Measurements from ENCODE around the gene TRIM58.

The TRIM58 gene

GRCh38 chr1:247857069-247857984, at the start of gene TRIM58:
TSS of gene TRIM58 (plus strand) at chr1:247857187. CDS start at chr1:247857247, 60 bp downstream.
- no peak for FAIRE-seq

- FAIRE-seq = no peak
These were observed 44.4 kb upstream of the TRIM58 start for GRCh38 chr1:247812637-247813036.

DNA sequence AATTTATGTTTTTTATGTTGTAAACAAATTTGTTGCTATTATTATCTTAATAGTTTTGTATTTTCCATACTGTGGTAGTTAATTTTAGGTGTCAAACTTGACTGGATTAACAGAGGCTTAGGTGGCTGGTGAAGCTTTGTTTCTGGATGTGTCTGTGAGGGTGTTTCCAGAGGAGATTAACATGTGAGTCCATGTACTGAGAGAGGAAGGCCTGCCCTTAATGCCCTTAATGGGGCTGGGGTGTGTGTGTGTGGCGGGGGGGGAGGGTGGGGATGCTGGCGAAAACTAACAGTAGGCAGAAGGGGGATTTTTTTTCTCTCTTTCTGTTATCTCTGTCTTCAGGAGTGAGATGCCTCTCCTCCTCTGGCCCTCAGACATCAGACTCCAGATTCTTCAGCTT, 34.9 kb upstream of the TRIM58 start:
- no peak for FAIRE-seq

GRCh38 chr1:247824023-247824422, 33.0 kb upstream of the TRIM58 start, which contains the start of gene OR14A16:
TSS of gene OR14A16 (minus strand) at chr1:247824119. CDS start at chr1:247815729, 8,390 bp downstream.
- FAIRE-seq = no peak

DNA sequence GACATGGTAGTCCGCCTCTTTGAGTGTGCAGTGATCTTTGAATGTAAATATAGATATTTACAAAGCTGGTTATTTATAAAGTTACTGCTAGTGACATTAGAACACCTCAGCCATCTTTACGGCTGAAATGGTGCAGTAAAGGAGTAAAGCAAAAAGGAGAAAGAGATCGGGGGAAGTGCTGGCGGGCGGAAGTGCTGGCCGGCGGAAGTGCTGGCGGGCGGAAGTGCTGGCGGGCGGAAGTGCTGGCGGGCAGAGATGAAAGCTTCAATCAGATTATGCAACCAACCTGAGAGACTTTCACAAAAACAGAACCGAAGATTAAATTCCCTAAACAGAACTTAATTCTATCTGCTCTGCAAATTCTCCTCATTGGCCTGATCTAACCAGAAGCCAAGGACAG, 31.6 kb upstream of the TRIM58 start:
- FAIRE-seq = no peak

- FAIRE-seq = no peak
These were observed 27.3 kb upstream of the TRIM58 start for GRCh38 chr1:247829656-247830055.

DNA sequence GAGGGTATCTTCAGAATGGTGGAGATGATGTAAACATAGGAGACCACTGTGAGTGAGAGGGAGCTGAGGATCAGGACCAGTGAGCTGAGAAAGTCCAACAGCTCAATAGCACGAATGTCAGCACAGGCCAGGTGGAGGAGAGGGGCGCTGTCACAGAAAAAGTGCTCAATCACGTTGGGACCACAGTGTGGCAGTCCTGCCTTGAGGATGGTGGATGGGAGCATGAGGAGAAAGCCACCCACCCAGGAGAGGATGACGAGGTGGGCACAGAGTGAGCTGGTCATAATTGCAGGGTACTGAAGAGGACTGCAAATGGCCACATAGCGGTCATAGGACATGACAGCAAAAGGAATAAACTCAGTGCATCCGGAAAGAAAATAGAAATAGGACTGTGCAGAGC, 23.4 kb upstream of the TRIM58 start:
- no peak for FAIRE-seq

GRCh38 chr1:247840818-247841217, 16.2 kb upstream of the TRIM58 start:
- FAIRE-seq = no peak

DNA sequence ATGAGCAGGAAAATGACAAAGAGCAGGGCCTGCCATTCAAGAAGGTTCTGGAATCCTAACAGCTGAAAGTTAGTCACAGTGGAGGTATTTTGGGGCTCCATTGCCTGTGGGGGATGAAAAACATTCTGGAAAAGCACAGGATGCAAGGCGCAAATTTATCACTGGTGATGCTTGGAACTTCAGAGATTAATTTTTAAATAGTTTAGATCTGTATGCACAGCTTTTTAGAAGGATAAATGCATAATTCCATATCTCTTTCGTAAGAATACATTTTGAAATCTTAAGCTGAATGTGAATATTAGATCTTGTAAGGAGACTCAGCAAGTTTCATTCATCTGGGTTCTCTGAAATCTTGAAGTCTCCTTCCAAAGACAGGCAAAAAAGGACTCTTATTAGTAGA, 15.2 kb upstream of the TRIM58 start, which contains the start of gene OR11L1:
Gene OR11L1 (minus strand): TSS at position 101 of the 400 bp plus-strand sequence. CDS start 0 bp downstream, at position 101.
- no peak for FAIRE-seq

- no peak for FAIRE-seq
These were observed 13.6 kb upstream of the TRIM58 start for GRCh38 chr1:247843411-247843810.

DNA sequence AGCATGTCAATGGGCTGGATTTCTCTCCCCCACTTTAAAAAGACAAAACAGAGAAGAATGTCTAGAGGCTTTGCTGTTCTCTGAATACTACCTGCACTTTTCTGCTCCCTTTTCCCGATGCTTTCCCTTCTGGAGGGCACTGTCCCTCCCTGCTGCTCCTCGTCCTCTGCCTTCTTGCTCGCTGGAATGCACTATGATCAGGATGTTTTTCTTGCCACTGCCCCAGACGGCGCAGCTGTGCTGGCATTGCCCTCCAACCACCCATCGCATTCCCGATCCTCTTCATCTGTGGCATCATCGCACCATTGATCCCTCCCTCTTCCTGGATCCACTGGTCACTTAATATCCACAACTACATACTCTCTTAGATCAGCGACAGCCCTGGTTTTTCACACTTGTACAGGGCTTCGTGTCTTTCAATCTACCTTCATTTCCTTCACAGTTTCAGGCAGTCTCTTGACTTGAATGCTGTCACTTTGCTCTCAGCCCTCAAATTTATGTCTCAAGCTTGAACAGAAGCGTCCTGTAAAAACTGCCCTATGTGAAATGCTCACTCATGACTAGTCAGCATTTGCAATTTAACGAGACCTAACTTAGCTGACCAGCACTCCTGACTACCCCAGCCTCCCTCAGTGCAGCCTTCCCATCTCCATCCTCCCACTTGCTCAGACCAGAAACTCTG, 11.8 kb upstream of the TRIM58 start:
- no peak for FAIRE-seq

DNA sequence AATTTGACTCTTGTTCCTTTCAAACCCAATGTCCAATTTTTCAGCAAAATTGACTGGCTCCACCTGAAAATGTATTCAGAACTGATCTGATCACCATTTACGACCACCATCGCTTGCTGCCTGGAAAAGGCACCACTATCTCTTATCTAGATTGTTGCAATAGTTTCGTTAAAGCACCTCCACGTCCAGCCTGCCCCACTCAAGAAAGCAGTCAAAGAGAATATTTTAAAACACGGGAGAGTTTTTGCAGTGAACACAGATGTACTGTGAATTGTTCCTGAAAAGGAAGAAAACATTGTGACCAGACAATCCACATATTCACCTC, 11.3 kb upstream of the TRIM58 start:
- FAIRE-seq = no peak

DNA sequence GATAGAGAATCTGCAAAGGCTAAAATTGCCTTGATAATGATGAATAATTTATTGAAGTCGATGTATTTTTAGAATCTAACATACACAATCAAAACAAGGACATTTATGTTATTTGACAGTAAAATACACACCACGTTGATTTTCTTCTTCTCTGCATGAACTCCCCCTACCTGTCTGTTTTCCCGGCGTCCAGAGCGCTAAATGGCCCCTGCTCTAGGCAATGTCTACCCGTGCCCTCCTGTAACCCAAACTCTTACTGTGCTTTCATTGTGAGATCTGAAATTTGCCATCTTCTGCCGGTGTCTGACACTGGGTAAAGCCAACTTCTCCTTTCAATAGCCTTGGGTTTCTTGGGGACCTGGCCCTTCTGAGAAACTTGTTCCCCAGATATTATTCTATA, 8.6 kb upstream of the TRIM58 start:
- FAIRE-seq = no peak

DNA sequence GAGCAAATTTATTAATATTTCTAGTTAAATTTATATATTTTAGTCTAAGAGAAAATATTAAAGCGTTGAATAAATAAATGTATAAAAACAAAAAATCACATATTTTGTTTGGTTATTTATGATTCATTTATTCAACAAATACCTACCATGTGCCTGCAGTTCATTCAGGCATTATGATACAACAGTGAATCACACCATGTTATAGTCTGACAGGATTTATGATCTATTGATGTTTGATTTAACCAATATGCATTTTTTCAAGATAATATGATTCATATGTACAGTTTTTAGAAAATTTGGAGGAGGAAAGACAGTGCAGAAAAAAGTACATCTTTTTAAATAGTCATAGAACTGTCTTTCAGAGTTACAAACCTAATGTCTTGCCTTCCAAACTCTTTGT, 7.4 kb upstream of the TRIM58 start:
- FAIRE-seq = no peak

DNA sequence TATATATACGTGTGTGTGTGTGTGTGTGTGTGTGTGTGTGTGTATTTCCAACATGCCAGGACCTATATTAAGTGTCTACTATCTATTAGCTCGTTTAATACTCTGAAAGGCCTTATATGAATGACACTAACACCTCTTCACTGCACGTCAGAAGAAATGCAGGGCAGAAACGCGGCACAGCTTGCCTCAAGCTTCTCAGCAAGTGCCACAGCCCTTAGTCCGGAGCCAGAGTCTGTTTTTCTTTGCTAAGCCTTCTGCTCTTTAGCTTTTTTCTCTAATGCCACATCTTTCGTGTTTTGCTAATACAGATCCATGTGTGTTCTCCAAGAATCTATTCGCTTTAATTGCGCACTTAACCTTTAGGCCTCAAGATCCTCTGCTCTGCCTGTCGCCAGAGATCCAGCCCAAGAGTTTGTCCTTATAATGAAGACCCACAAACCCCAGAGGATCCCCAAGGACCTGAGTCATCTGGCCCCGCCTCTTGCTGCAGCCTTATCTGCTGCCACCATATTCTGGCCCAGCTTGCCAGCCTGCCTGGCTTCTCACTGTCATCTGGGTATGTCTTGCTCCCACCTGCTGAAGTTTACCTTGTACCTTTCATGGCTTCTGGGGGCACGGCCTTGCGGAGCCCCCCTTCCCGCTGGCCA, 2.0 kb upstream of the TRIM58 start:
- no peak for FAIRE-seq

GRCh38 chr1:247855911-247856310, 1.1 kb upstream of the TRIM58 start:
- no peak for FAIRE-seq

DNA sequence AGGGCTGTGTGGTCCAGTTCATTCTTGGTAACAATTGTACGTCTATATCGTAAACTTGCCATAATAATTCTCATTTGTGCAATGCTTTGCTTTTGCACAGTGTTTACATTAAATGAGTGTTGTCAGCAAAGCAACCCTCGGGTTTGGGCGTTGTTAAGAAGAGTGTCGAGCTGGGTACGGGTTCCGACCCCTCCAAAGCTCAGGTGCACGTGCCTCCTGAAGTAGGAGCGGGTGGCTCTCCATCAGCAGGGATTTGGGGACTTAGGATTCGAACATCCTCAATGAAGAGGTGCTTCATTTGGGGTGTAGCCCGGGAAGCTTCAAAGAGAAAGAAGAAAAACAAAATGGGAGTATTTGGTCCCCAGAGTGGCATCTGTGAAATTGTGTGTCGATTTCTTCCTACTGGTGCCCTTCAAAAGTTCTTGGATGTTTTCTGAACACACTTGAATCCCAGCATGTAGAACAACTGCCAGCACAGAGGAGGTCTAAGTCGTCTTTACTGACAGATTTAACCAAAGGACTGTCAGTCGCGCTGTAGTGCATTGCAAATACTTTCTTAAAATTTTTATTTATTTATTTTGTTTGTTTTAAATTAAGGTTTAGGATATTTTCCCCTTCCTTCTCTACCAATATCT, 1.1 kb downstream of the TRIM58 start:
- no peak for FAIRE-seq

DNA sequence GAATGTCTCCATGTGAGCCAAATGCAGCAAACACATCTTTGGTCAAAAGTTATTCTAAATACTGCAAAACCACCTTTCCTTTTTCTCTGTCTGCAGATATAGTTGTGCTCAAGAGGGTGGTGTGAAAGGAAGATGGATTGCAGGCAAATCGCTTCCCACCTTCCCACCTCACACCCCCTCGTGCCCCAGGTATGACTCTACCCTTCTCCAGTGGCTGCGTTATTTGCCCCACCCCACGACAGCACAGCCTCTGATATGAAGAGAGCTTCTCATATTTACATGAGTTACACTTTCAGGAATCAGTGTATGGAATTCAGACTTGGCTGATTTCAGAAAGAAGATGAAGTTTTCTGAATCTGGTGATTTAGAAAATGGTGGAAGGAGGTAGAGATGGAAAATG, 5.8 kb downstream of the TRIM58 start:
- FAIRE-seq = no peak

DNA sequence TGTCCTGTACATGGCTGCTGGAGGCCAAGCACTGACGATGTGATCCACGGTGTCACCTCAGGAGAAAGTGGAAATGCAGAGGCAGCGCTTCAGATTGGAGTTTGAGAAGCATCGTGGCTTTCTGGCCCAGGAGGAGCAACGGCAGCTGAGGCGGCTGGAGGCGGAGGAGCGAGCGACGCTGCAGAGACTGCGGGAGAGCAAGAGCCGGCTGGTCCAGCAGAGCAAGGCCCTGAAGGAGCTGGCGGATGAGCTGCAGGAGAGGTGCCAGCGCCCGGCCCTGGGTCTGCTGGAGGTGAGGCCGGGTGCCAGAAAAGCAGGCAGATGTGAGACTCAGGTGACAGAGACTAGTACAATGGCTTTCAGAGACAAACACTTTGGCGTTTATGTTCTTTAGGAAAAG, 7.7 kb downstream of the TRIM58 start:
- FAIRE-seq = no peak

DNA sequence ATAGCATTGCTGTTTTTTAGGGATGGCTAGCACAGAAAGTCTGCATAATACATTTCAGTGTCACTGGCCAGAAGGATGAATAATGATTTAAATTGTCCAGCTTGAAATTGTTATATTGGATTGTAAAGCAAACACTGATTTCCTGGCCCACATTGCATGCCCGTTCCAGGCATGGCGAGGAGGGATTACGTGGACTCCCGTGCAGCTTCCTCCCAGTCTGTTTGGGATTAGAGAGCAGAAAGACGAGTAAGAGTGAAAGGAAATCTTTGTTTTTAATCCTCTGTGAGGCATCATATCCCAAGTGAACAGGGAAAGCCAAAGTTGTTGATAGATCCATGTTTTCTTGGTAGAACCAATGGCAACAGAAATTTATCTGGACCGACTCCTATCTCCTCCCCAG, 8.4 kb downstream of the TRIM58 start:
- FAIRE-seq = no peak

- FAIRE-seq = no peak
These were observed 26.4 kb downstream of the TRIM58 start for GRCh38 chr1:247883346-247883745.

DNA sequence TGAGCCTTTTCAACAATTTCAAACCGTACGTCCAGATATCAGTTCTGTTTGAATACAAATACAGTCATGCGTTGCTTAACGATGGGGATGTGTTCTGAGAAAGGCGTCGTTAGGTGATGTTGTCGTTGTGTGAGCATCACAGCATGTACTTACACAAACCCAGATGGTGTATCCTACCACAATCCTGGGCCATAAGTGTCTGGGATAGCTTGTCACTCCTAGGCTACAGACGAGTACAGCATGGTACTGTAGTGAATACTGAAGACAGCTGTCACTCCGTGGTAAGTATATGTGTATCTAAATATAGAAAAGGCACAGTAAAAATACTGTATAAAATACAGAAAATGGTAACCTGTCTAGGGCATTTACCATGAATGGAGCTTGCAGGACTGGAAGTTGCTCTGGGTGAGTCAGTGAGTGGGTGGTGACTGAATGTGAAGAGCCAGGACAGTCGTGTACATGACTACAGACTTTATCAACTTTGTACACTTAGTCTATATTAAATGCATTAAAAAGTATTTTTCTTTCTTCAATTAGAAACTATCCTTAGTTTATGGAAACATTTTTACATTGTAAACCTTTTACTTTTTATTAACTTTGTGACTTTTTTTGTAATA, 27.9 kb downstream of the TRIM58 start:
- no peak for FAIRE-seq

GRCh38 chr1:247895163-247895637, 38.2 kb downstream of the TRIM58 start, which contains the start of gene OR2W3:
TSS of gene OR2W3 (plus strand) at chr1:247895587. CDS start at chr1:247895587, 0 bp downstream.
- no peak for FAIRE-seq

All from G401.6 (cell line).